HEK293T (cell line): ENCODE measurements around the gene BIN1.

ENCODE experiments used
- ARNT ChIP-seq: fragments of 450-650 bp; IDR thresholded peaks from 2 replicates; pipeline ENCODE4 v1.6.1; 2017; ENCODE audit warnings: mild to moderate bottlenecking
- BHLHE40 ChIP-seq: fragments of 450-650 bp; IDR thresholded peaks from 2 replicates; pipeline ENCODE4 v1.6.1; 2016; ENCODE audit warnings: mild to moderate bottlenecking, moderate library complexity, borderline replicate concordance
- CTBP1 ChIP-seq: fragments of 450-650 bp; IDR thresholded peaks from 2 replicates; pipeline ENCODE4 v1.6.1; 2016; ENCODE audit warnings: borderline replicate concordance
- ELF4 ChIP-seq: fragments of 450-650 bp; IDR thresholded peaks from 2 replicates; pipeline ENCODE4 v1.6.1; 2017; ENCODE audit warnings: antibody characterized with exemption
- FOXA1 ChIP-seq: fragments of 450-650 bp; IDR thresholded peaks from 2 replicates; pipeline ENCODE4 v1.6.1; 2016; ENCODE audit warnings: mild to moderate bottlenecking
- FOXK2 ChIP-seq: fragments of 450-650 bp; IDR thresholded peaks from 2 replicates; pipeline ENCODE4 v1.6.1; 2016; ENCODE audit warnings: mild to moderate bottlenecking
- LEF1 ChIP-seq: fragments of 450-650 bp; IDR thresholded peaks from 2 replicates; pipeline ENCODE4 v1.6.1; 2017; ENCODE audit warnings: mild to moderate bottlenecking, borderline replicate concordance
- NFRKB ChIP-seq: fragments of 450-650 bp; IDR thresholded peaks from 2 replicates; pipeline ENCODE4 v1.6.1; 2016; ENCODE audit warnings: mild to moderate bottlenecking, moderate library complexity
- PKNOX1 ChIP-seq: fragments of 450-650 bp; IDR thresholded peaks from 2 replicates; pipeline ENCODE4 v1.6.1; 2016
- SP1 ChIP-seq: fragments of 450-650 bp; IDR thresholded peaks from 2 replicates; pipeline ENCODE4 v1.6.1; 2017
- SUZ12 ChIP-seq: fragments of 450-650 bp; IDR thresholded peaks from 2 replicates; pipeline ENCODE4 v1.6.1; 2016; ENCODE audit warnings: mild to moderate bottlenecking
- ZNF384 ChIP-seq: fragments of 450-650 bp; IDR thresholded peaks from 2 replicates; pipeline ENCODE4 v1.6.1; 2016

DNA sequence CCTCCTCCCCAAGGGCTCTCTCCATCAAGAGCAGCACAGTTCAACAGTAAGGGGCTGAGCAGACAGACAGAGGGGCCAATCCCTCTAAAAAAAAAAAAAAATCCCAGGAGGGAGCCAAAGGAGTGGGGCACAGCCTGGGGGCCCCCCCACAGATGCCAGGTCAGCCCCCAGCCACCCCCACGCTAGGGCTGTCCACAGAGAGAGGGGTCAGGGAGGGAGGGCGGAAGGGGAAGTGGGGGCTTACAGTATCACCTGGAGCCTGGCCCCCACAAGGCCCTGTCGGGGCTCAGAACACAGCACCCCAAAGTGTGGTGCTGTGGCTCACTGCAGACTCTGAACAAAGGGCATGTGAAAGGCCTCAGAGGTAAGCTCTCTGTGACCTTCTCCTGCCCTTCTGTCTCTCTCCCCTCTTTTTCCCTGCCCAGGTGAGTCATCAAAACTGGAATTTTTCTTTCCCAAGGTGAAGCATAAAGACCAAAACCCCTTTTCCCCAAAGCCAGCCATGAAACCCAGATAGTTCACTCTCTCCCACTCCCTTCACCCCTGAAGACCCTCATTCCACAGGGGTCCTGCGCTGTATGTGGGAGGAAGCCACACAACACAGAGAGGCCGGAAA lies 13.9 kb downstream of the BIN1 start:
- TF ChIP-seq BHLHE40 (no peak), NFRKB (no peak), ELF4 (no peak), LEF1 (no peak), FOXA1 (no peak), ARNT (no peak), SP1 (no peak), CTBP1 (no peak), SUZ12 (no peak), ZNF384 (no peak), FOXK2 (no peak), PKNOX1 (no peak)
